Panc1 (cell line): ENCODE measurements around the gene CELF2. TPM values are rescaled to one million over a fixed set of nuclear protein-coding genes. Genes with fewer than 3 reads are reported as not detected.

ENCODE experiments used
- ATAC-seq: fragments of 200-7000 bp; cut with Tn5 transposase; 2 replicates; pipeline ENCODE4 v1.9.1; 2020; ENCODE audit warnings: mild to moderate bottlenecking, moderate library complexity
- BruUV-seq: library from RNA; stranded (reverse); fragments of 400-500 nt; replicated peaks from 2 replicates; lab custom pipeline; 2021; lab: Mats Ljungman, UMichigan
- CTCF ChIA-PET: fragments of 300-600 bp; sonication (Branson Sonifier 250); formaldehyde crosslinking; loops from one replicate; lab custom pipeline; 2022; ENCODE audit warnings: antibody characterized with exemption; lab: Charles Lee
- POLR2A ChIA-PET: fragments of 300-600 bp; sonication (Branson Sonifier 250); formaldehyde crosslinking; loops from one replicate; lab custom pipeline; 2022; ENCODE audit warnings: antibody characterized with exemption; lab: Charles Lee
- DNase-seq: peaks from one replicate; pipeline ENCODE4 v3.0.0-alpha.2; 2010; ENCODE audit warnings: low read depth, low spot score
- H3K27ac ChIP-seq: 2 replicates; pipeline ENCODE4 v1.5.1; 2011; ENCODE audit warnings: mild to moderate bottlenecking, low read length, inconsistent platforms
- H3K27me3 ChIP-seq: fragments of 200-500 bp; sonication (Bioruptor generic); 2 replicates; pipeline ENCODE4 v1.6.0; 2014; ENCODE audit warnings: low read length, inconsistent platforms; ENCODE audit not compliant: control insufficient read depth, insufficient read depth
- H3K36me3 ChIP-seq: fragments of 200-500 bp; sonication (Bioruptor generic); 2 replicates; pipeline ENCODE4 v1.5.1; 2014; ENCODE audit warnings: inconsistent platforms, mild to moderate bottlenecking, low read length, moderate library complexity; ENCODE audit not compliant: control insufficient read depth, insufficient read depth
- H3K4me1 ChIP-seq: 2 replicates; pipeline ENCODE4 v1.5.1; 2011; ENCODE audit warnings: inconsistent platforms, mild to moderate bottlenecking, low read length, moderate library complexity; ENCODE audit not compliant: control insufficient read depth, insufficient read depth
- H3K4me3 ChIP-seq, 2 experiments: 2 replicates each; pipeline ENCODE4 v1.5.1; 2011 to 2012; ENCODE audit warnings: low read depth in 2 of 2, low read length in 2 of 2, mild to moderate bottlenecking in 2 of 2, inconsistent platforms in 1 of 2, moderate library complexity in 1 of 2
- H3K9me3 ChIP-seq: fragments of 200-500 bp; sonication (Bioruptor generic); 2 replicates; pipeline ENCODE4 v1.5.1; 2014; ENCODE audit warnings: low read depth, mild to moderate bottlenecking, inconsistent platforms, low read length, moderate library complexity; ENCODE audit not compliant: control insufficient read depth, insufficient read depth
- POLR2AphosphoS5 ChIP-seq: IDR thresholded peaks from 2 replicates; pipeline ENCODE4 v1.6.1; 2012; ENCODE audit warnings: mild to moderate bottlenecking, low read depth, low read length, moderate library complexity
- REST ChIP-seq, 2 experiments: IDR thresholded peaks; 2 replicates each; pipeline ENCODE4 v1.6.1; 2011 to 2012; ENCODE audit warnings: low read depth in 2 of 2, control low read depth in 1 of 2, low read length in 1 of 2, mild to moderate bottlenecking in 1 of 2, moderate library complexity in 1 of 2; ENCODE audit not compliant: insufficient read depth in 1 of 2
- SIN3A ChIP-seq: IDR thresholded peaks from 2 replicates; pipeline ENCODE4 v1.6.1; 2012; ENCODE audit warnings: low read depth, mild to moderate bottlenecking, low read length, moderate library complexity, borderline replicate concordance; ENCODE audit not compliant: insufficient read depth
- TCF7L2 ChIP-seq: IDR thresholded peaks from 2 replicates; pipeline ENCODE4 v1.6.1; 2011; ENCODE audit warnings: mild to moderate bottlenecking, low read depth, low read length, inconsistent platforms
- in situ Hi-C: cut with HindIII; loops from 2 replicates; pipeline ENCODE4 v1.10.0; 2016; ENCODE audit warnings: low sequenced_read_pairs, low pct_unique_long_range_greater_than_20kb
- intact Hi-C: fragments of 100-400 bp; cut with micrococcal nuclease; formaldehyde crosslinking; loops from one replicate; pipeline ENCODE4 v1.10.0; 2022; ENCODE audit not compliant: unreplicated experiment
- total RNA-seq: library from RNA; stranded (reverse); gene quantifications from one replicate; pipeline ENCODE4 v1.2.1, GENCODE V29; 2021; ENCODE audit not compliant: unreplicated experiment
- TF ChIP-seq, protein P1 (sequence below): fragments of 450-650 bp; IDR thresholded peaks from 2 replicates; pipeline ENCODE4 v1.5.1; 2017; ENCODE audit warnings: mild to moderate bottlenecking

Gene CELF2
- total RNA-seq, 1 experiment from 2014 or later, result 0.44 TPM

GRCh38 chr10:11230498-11231167 lies 213.0 kb downstream of the CELF2 start:
- ATAC-seq (no peak), DNase-seq (no peak)
- Histone ChIP-seq H3K27ac (no peak overlapping the region), H3K27me3 (no peaks in the 10 kb centered on the region; the same call in 1 of the 2 replicates), H3K4me1 (no peaks in the 10 kb centered on the region), H3K9me3 (no peaks in the 10 kb centered on the region), H3K36me3 (no peaks in the 10 kb centered on the region), H3K4me3 (no peak overlapping the region)
- CTCF ChIA-PET, result no interaction called here
- intact Hi-C loops (no loop called here), in situ Hi-C loops (no loop called here)
- no peak for TF ChIP-seq POLR2AphosphoS5
- no peak for TF ChIP-seq REST (IDR thresholded peaks at IDR 0.05; ENCODE audit: insufficient read depth in 1 of 2, low read depth in 2 of 2, low read length in 1 of 2)
- no peak for TF ChIP-seq TCF7L2
- no peak for TF ChIP-seq SIN3A
- TF ChIP-seq, protein P1, sequence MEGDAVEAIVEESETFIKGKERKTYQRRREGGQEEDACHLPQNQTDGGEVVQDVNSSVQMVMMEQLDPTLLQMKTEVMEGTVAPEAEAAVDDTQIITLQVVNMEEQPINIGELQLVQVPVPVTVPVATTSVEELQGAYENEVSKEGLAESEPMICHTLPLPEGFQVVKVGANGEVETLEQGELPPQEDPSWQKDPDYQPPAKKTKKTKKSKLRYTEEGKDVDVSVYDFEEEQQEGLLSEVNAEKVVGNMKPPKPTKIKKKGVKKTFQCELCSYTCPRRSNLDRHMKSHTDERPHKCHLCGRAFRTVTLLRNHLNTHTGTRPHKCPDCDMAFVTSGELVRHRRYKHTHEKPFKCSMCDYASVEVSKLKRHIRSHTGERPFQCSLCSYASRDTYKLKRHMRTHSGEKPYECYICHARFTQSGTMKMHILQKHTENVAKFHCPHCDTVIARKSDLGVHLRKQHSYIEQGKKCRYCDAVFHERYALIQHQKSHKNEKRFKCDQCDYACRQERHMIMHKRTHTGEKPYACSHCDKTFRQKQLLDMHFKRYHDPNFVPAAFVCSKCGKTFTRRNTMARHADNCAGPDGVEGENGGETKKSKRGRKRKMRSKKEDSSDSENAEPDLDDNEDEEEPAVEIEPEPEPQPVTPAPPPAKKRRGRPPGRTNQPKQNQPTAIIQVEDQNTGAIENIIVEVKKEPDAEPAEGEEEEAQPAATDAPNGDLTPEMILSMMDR, result no peak
- no TSS peak for BruUV-seq
- POLR2A ChIA-PET, result no interaction called here

- DNase-seq (no peak), ATAC-seq (no peak)
- ChIA-PET CTCF (no interaction called here), POLR2A (no interaction called here)
- H3K9me3 ChIP-seq, result no peaks in the 10 kb centered on the region
- intact Hi-C loops (no loop called here), in situ Hi-C loops (no loop called here)
- H3K36me3 ChIP-seq, result no peaks in the 10 kb centered on the region
- TF ChIP-seq, protein P1, result no peak
- TF ChIP-seq SIN3A (no peak), TCF7L2 (no peak), REST (IDR thresholded peaks at IDR 0.05; ENCODE audit: insufficient read depth in 1 of 2, low read depth in 2 of 2, low read length in 1 of 2) (no peak), POLR2AphosphoS5 (no peak)
- no peak overlapping the region for H3K4me3 ChIP-seq
- no TSS peak for BruUV-seq
- H3K4me1 ChIP-seq, result no peaks in the 10 kb centered on the region
- H3K27ac ChIP-seq, result no peak overlapping the region
- H3K27me3 ChIP-seq, result no peaks in the 10 kb centered on the region; the same call in 1 of the 2 replicates
Measured at GRCh38 chr10:11231285-11231684, 213.6 kb downstream of the CELF2 start.
